ENCODE measurements around the gene SMLR1. TPM values are rescaled to one million over a fixed set of nuclear protein-coding genes. Genes with fewer than 3 reads are reported as not detected.

Gene SMLR1
- total RNA-seq, 1 experiment from 2014 or later: not detected

- no peak for TF ChIP-seq ATF3 (IDR thresholded peaks at IDR 0.05)
- no peak for TF ChIP-seq MAX (IDR thresholded peaks at IDR 0.05)
- TF ChIP-seq SRF (IDR thresholded peaks at IDR 0.05; ENCODE audit: low read depth): no peak
- no peak for TF ChIP-seq YY1 (IDR thresholded peaks at IDR 0.05; ENCODE audit: extremely low read depth, insufficient replicate concordance, low read depth, low read length)
These were observed 22.4 kb downstream of the SMLR1 start (continued) for GRCh38 chr6:130849594-130849993.

GRCh38 chr6:130851026-130851425 is 23.8 kb downstream of the SMLR1 start:
- CTCF ChIA-PET: no interaction called here
- no peak for DNase-seq (ENCODE audit: low read depth, low spot score)
- H2AFZ ChIP-seq (ENCODE audit: low read depth, low read length, poor library complexity, severe bottlenecking): no peak overlapping the region
- no peak overlapping the region for H3K4me3 ChIP-seq (replicated peaks in 1 of 2; ENCODE audit: low read depth in 1 of 2, low read length in 2 of 2)
- intact Hi-C loops (cut with micrococcal nuclease): no loop called here
- H3K4me1 ChIP-seq (ENCODE audit: control insufficient read depth in 1 of 2, insufficient read depth in 2 of 2, low read length in 2 of 2): peaks cover 0 to 5% of the 10 kb centered on the region in 2 experiments; a peak in 1 of 4 replicates
- H3K79me2 ChIP-seq (ENCODE audit: insufficient read depth, low read length): no peaks in the 10 kb centered on the region
- no peak overlapping the region for H3K27ac ChIP-seq (ENCODE audit: low read depth, low read length)
- H3K9me2 ChIP-seq (ENCODE audit: insufficient read depth): no peaks in the 10 kb centered on the region
- ATAC-seq: no peak
- RAD21 ChIA-PET (ENCODE audit: low non-redundant PET in 1 of 2, low total read pairs in 2 of 2, uncharacterized antibody in 2 of 2, unreplicated experiment in 2 of 2): no interaction called here
- no peak overlapping the region for H3K9ac ChIP-seq (ENCODE audit: low read length)
- H3K36me3 ChIP-seq (ENCODE audit: control insufficient read depth in 1 of 2, insufficient read depth in 2 of 2, low read length in 2 of 2): no peaks in the 10 kb centered on the region
- no peaks in the 10 kb centered on the region for H4K20me1 ChIP-seq (ENCODE audit: insufficient read depth)
- TF ChIP-seq ZFX (IDR thresholded peaks at IDR 0.05): no peak
- TF ChIP-seq TCF7L2 (IDR thresholded peaks at IDR 0.05; ENCODE audit: borderline replicate concordance, extremely low read depth, insufficient read depth, insufficient read length): no peak
- no peak for TF ChIP-seq RAD21 (IDR thresholded peaks at IDR 0.05; ENCODE audit: low read depth)
- TF ChIP-seq ELF1 (IDR thresholded peaks at IDR 0.05; ENCODE audit: borderline replicate concordance, low read depth): no peak
- TF ChIP-seq CBX3 (IDR thresholded peaks at IDR 0.05; ENCODE audit: low read depth): no peak
- no peak for TF ChIP-seq SIN3A (IDR thresholded peaks at IDR 0.05; ENCODE audit: low read depth)
- no peak for TF ChIP-seq MAX (IDR thresholded peaks at IDR 0.05)
- no peak for TF ChIP-seq REST (IDR thresholded peaks at IDR 0.05; ENCODE audit: low read depth)
- no peak for TF ChIP-seq ZBTB33 (IDR thresholded peaks at IDR 0.05; ENCODE audit: extremely low read depth, insufficient replicate concordance, low read length)
- TF ChIP-seq EZH2phosphoT487 (IDR thresholded peaks at IDR 0.05; ENCODE audit: borderline replicate concordance): no peak
- TF ChIP-seq CTCF (IDR thresholded peaks at IDR 0.05 in 2 of 3, conservative IDR thresholded peaks at IDR 0.05 in 1 of 3; ENCODE audit: borderline replicate concordance in 1 of 3, insufficient read depth in 1 of 3, low read depth in 2 of 3, low read length in 2 of 3): no peak
- no peak for TF ChIP-seq POLR2A (IDR thresholded peaks at IDR 0.05; ENCODE audit: borderline replicate concordance, extremely low read depth, insufficient read depth, insufficient read length)
- TF ChIP-seq JUND (IDR thresholded peaks at IDR 0.05): no peak
- no peak for TF ChIP-seq SP1 (IDR thresholded peaks at IDR 0.05; ENCODE audit: low read depth)
- no peak overlapping the region for H3K4me2 ChIP-seq (ENCODE audit: low read length)
- H3K27me3 ChIP-seq (ENCODE audit: insufficient read depth, low read length): no peaks in the 10 kb centered on the region
- POLR2A ChIA-PET: no interaction called here
- BruUV-seq (replicated peaks): no TSS peak
- H3K9me3 ChIP-seq (ENCODE audit: control insufficient read depth in 1 of 2, insufficient read depth in 1 of 2, low read depth in 1 of 2, low read length in 2 of 2): no peaks in the 10 kb centered on the region

Data from HCT116 (cell line).